ENCODE results near the gene NFIA. TPM values are rescaled to one million over a fixed set of nuclear protein-coding genes. Genes with fewer than 3 reads are reported as not detected.

NFIA gene
- polyA plus RNA-seq, 3 donors: 1.4 to 5.3 (median 2.4) TPM

DNA sequence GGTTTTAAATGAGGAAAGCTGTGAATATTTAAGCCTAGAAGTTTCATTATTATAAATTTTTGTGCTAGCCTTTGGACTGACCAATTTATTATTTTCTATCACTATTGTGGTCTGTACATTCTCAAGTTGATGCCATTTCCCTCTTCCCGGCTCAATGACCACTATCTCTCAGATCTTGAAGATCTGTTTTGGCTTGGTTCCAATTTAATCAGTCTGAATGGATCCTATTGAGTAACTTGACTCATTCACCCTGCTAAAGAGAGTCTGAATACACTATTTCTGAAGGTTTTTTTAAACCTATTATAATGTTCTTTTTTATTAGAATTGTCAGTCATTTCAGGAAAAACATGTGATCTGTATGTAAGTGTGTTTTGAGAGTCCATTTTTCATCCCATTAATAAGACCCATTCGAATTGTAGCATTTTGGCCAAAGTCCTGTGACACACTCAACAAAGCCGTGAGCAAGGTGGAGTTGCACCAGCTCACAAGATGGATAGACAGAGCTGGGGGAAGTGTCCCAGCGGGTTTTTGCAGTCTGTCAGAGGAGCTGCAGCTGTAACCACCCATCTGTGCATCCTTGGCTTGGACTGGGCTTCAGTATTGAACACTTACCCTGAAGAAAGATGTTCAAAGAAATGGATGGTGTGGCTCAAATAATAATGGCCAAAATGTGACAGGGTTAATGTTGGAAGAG lies 145.6 kb downstream of the NFIA start:
- no peaks in the 10 kb centered on the region for H3K4me1 ChIP-seq (ENCODE audit: control insufficient read depth in 1 of 2, insufficient read depth in 2 of 2, low read length in 2 of 2)
- no peak overlapping the region for H3K27ac ChIP-seq (ENCODE audit: low read depth in 1 of 2, low read length in 2 of 2)
- no peak overlapping the region for H2AFZ ChIP-seq (ENCODE audit: insufficient read depth, low read depth, low read length, poor library complexity, severe bottlenecking)
- no peak overlapping the region for H3K4me2 ChIP-seq (replicated peaks; ENCODE audit: extremely low read depth, low read length, poor library complexity, severe bottlenecking)
- H3K36me3 Mint-ChIP-seq: no peaks in the 10 kb centered on the region
- H3K4me3 ChIP-seq (replicated peaks in 1 of 3; ENCODE audit: low read depth in 2 of 3, low read length in 3 of 3): no peak overlapping the region
- H3K36me3 ChIP-seq (replicated peaks in 1 of 2; ENCODE audit: control insufficient read depth in 1 of 2, insufficient read depth in 2 of 2, low read length in 2 of 2): no peaks in the 10 kb centered on the region
- no peaks in the 10 kb centered on the region for H3K9me3 Mint-ChIP-seq
- H3K9ac ChIP-seq (ENCODE audit: insufficient read depth, low read length, poor library complexity, severe bottlenecking): no peak overlapping the region
- H3K4me3 Mint-ChIP-seq: no peak overlapping the region
- H3K9me3 ChIP-seq (replicated peaks in 1 of 2; ENCODE audit: control insufficient read depth in 1 of 2, insufficient read depth in 1 of 2, low read length in 2 of 2): no peaks in the 10 kb centered on the region
- H4K20me1 ChIP-seq (ENCODE audit: insufficient read depth, low read length): no peaks in the 10 kb centered on the region
- no peak overlapping the region for H3K27ac Mint-ChIP-seq
- no peaks in the 10 kb centered on the region for H3K27me3 ChIP-seq (ENCODE audit: control insufficient read depth in 2 of 2, insufficient read depth in 2 of 2, low read length in 2 of 2)
- TF ChIP-seq, protein P1, sequence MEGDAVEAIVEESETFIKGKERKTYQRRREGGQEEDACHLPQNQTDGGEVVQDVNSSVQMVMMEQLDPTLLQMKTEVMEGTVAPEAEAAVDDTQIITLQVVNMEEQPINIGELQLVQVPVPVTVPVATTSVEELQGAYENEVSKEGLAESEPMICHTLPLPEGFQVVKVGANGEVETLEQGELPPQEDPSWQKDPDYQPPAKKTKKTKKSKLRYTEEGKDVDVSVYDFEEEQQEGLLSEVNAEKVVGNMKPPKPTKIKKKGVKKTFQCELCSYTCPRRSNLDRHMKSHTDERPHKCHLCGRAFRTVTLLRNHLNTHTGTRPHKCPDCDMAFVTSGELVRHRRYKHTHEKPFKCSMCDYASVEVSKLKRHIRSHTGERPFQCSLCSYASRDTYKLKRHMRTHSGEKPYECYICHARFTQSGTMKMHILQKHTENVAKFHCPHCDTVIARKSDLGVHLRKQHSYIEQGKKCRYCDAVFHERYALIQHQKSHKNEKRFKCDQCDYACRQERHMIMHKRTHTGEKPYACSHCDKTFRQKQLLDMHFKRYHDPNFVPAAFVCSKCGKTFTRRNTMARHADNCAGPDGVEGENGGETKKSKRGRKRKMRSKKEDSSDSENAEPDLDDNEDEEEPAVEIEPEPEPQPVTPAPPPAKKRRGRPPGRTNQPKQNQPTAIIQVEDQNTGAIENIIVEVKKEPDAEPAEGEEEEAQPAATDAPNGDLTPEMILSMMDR (IDR thresholded peaks at IDR 0.05): no peak
- intact Hi-C loops (cut with micrococcal nuclease): no loop called here
- no peak for DNase-seq
- H3K27me3 Mint-ChIP-seq (ENCODE audit: low read depth in 3 of 3): peaks cover 0 to 2% (median 0%) of the 10 kb centered on the region in 3 donors
- H3K79me2 ChIP-seq (ENCODE audit: insufficient read depth, low read length): no peaks in the 10 kb centered on the region
- 93% methylated on average over 2 of the region's 4 CpGs for WGBS (ENCODE audit: insufficient coverage)
- peaks cover 11% of the 10 kb centered on the region for H3K4me1 Mint-ChIP-seq

- no peaks in the 10 kb centered on the region for H3K4me1 ChIP-seq (ENCODE audit: control insufficient read depth in 1 of 2, insufficient read depth in 2 of 2, low read length in 2 of 2)
- Mint-ChIP-seq H3K4me3 (no peak overlapping the region), H3K27ac (no peak overlapping the region), H3K9me3 (peaks cover 0 to 2% (median 0%) of the 10 kb centered on the region in 7 donors), H3K27me3 (ENCODE audit: low read depth in 3 of 3) (peaks cover 0 to 2% (median 0%) of the 10 kb centered on the region in 3 donors), H3K4me1 (peaks cover 19% of the 10 kb centered on the region), H3K36me3 (no peaks in the 10 kb centered on the region)
- H4K20me1 ChIP-seq (ENCODE audit: insufficient read depth, low read length): no peaks in the 10 kb centered on the region
- no peaks in the 10 kb centered on the region for H3K27me3 ChIP-seq (ENCODE audit: control insufficient read depth in 2 of 2, insufficient read depth in 2 of 2, low read length in 2 of 2)
- no peak overlapping the region for H3K27ac ChIP-seq (ENCODE audit: low read depth in 1 of 2, low read length in 2 of 2)
- TF ChIP-seq, protein P1 (IDR thresholded peaks at IDR 0.05): no peak
- H3K36me3 ChIP-seq (replicated peaks in 1 of 2; ENCODE audit: control insufficient read depth in 1 of 2, insufficient read depth in 2 of 2, low read length in 2 of 2): no peaks in the 10 kb centered on the region
- H3K79me2 ChIP-seq (ENCODE audit: insufficient read depth, low read length): no peaks in the 10 kb centered on the region
- intact Hi-C loops (cut with micrococcal nuclease): no loop called here
- 95% methylated on average over 3 of the region's 3 CpGs for WGBS (ENCODE audit: insufficient coverage)
- H3K4me3 ChIP-seq (replicated peaks in 1 of 3; ENCODE audit: low read depth in 2 of 3, low read length in 3 of 3): no peak overlapping the region
- H3K4me2 ChIP-seq (replicated peaks; ENCODE audit: extremely low read depth, low read length, poor library complexity, severe bottlenecking): no peak overlapping the region
- no peaks in the 10 kb centered on the region for H3K9me3 ChIP-seq (replicated peaks in 1 of 2; ENCODE audit: control insufficient read depth in 1 of 2, insufficient read depth in 1 of 2, low read length in 2 of 2)
- H3K9ac ChIP-seq (ENCODE audit: insufficient read depth, low read length, poor library complexity, severe bottlenecking): no peak overlapping the region
- no peak for DNase-seq
- H2AFZ ChIP-seq (ENCODE audit: insufficient read depth, low read depth, low read length, poor library complexity, severe bottlenecking): no peak overlapping the region
These were observed 148.2 kb downstream of the NFIA start for GRCh38 chr1:61230523-61230922.
